Measurements from ENCODE around the gene TMEM127. TPM values are rescaled to one million over a fixed set of nuclear protein-coding genes. Genes with fewer than 3 reads are reported as not detected.

Gene TMEM127
- total RNA-seq, 1 experiment from 2014 or later: 25.3 TPM

DNA sequence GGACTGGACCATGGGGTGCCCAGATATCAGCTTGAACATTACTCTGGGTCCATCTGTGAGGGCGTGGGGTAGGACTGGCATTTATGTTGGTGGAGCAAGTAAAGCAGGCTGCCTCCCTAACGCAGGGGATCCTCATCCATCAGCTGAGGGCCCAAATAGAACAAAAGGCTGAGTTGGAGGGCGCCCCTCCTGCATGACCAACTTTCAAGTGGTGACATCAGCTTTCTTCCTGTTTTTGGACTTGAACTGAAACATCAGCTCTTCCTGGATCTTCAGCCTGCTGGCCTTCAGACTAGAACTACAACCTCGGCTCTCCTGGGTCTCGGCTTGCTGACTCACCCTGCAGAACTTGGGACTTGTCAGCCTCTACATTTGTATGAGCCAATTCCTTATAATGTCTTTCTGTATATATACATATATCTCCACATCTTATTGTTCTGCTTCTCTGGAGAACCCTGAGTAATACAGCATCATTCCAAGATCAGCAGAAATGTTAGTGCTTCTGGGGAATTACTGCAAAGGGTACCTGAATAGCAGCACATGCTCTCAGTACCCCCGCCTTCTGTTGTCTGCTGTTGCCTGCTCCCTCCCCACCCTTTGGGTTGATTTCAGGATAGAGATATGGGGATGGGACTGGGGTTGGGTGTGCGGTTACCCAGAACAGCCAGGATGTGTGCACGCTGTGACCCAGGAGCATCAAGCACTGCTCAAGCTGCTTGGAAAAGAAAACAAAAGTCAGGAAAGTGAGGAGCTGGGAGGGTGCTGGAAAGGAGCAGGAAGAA lies 20.0 kb downstream of the TMEM127 start:
- ChIA-PET RAD21 (ENCODE audit: low non-redundant PET in 1 of 2, low total read pairs in 2 of 2, uncharacterized antibody in 2 of 2, unreplicated experiment in 2 of 2) (no interaction called here), CTCF (no interaction called here), POLR2A (no interaction called here)
- no peak overlapping the region for H3K9ac ChIP-seq (ENCODE audit: low read length)
- H3K27me3 ChIP-seq (ENCODE audit: insufficient read depth, low read length): no peaks in the 10 kb centered on the region
- peaks cover 0 to 5% of the 10 kb centered on the region in 2 experiments; a peak in 1 of 4 replicates for H3K4me1 ChIP-seq (ENCODE audit: control insufficient read depth in 1 of 2, insufficient read depth in 2 of 2, low read length in 2 of 2)
- no peak overlapping the region for H3K4me2 ChIP-seq (ENCODE audit: low read length)
- no peak overlapping the region for H3K27ac ChIP-seq (ENCODE audit: low read depth, low read length)
- H3K36me3 ChIP-seq (ENCODE audit: control insufficient read depth in 1 of 2, insufficient read depth in 2 of 2, low read length in 2 of 2): no peaks in the 10 kb centered on the region
- intact Hi-C loops (cut with micrococcal nuclease): no loop called here
- TF ChIP-seq YY1 (IDR thresholded peaks at IDR 0.05; ENCODE audit: extremely low read depth, insufficient replicate concordance, low read depth, low read length) (no peak), POLR2AphosphoS5 (IDR thresholded peaks at IDR 0.05; ENCODE audit: low read depth, low read length) (no peak), RAD21 (IDR thresholded peaks at IDR 0.05; ENCODE audit: low read depth) (no peak), SP1 (IDR thresholded peaks at IDR 0.05; ENCODE audit: low read depth) (no peak), CEBPB (IDR thresholded peaks at IDR 0.05; ENCODE audit: low read depth) (no peak), ZFX (IDR thresholded peaks at IDR 0.05) (no peak), EGR1 (IDR thresholded peaks at IDR 0.05; ENCODE audit: low read depth) (no peak), ELF1 (IDR thresholded peaks at IDR 0.05; ENCODE audit: borderline replicate concordance, low read depth) (no peak), TCF7L2 (IDR thresholded peaks at IDR 0.05; ENCODE audit: borderline replicate concordance, extremely low read depth, insufficient read depth, insufficient read length) (no peak), SRF (IDR thresholded peaks at IDR 0.05; ENCODE audit: low read depth) (no peak), POLR2A (IDR thresholded peaks at IDR 0.05; ENCODE audit: borderline replicate concordance, extremely low read depth, insufficient read depth, insufficient read length) (no peak)
- TF ChIP-seq, protein P1, sequence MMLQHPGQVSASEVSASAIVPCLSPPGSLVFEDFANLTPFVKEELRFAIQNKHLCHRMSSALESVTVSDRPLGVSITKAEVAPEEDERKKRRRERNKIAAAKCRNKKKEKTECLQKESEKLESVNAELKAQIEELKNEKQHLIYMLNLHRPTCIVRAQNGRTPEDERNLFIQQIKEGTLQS (IDR thresholded peaks at IDR 0.05): no peak
- TF ChIP-seq, protein P2, sequence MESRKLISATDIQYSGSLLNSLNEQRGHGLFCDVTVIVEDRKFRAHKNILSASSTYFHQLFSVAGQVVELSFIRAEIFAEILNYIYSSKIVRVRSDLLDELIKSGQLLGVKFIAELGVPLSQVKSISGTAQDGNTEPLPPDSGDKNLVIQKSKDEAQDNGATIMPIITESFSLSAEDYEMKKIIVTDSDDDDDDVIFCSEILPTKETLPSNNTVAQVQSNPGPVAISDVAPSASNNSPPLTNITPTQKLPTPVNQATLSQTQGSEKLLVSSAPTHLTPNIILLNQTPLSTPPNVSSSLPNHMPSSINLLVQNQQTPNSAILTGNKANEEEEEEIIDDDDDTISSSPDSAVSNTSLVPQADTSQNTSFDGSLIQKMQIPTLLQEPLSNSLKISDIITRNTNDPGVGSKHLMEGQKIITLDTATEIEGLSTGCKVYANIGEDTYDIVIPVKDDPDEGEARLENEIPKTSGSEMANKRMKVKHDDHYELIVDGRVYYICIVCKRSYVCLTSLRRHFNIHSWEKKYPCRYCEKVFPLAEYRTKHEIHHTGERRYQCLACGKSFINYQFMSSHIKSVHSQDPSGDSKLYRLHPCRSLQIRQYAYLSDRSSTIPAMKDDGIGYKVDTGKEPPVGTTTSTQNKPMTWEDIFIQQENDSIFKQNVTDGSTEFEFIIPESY (IDR thresholded peaks at IDR 0.05; ENCODE audit: extremely low read depth, insufficient replicate concordance, low read length): no peak
- no peaks in the 10 kb centered on the region for H4K20me1 ChIP-seq (ENCODE audit: insufficient read depth)
- ATAC-seq (no peak), DNase-seq (ENCODE audit: low read depth, low spot score) (no peak)
- H3K79me2 ChIP-seq (ENCODE audit: insufficient read depth, low read length): no peaks in the 10 kb centered on the region
- no peak overlapping the region for H2AFZ ChIP-seq (ENCODE audit: low read depth, low read length, poor library complexity, severe bottlenecking)
- H3K4me3 ChIP-seq (replicated peaks in 1 of 2; ENCODE audit: low read depth in 1 of 2, low read length in 2 of 2): no peak overlapping the region
- no TSS peak for BruUV-seq (replicated peaks)
- H3K9me2 ChIP-seq (ENCODE audit: insufficient read depth): no peaks in the 10 kb centered on the region
- no peaks in the 10 kb centered on the region for H3K9me3 ChIP-seq (ENCODE audit: control insufficient read depth in 1 of 2, insufficient read depth in 1 of 2, low read depth in 1 of 2, low read length in 2 of 2)

Measured in HCT116 (cell line).